Mucosa of descending colon (tissue), 3 donors: ENCODE data around the gene KRABD2.
A peak's percentile ranks its signal among the peaks of the same experiment; 100 is the strongest.
"Not testable (repeated sequence)": the region's sequence is repeated elsewhere in the genome, so short reads cannot be mapped to it uniquely, and the experiment has no call there.

Experiments used
- ATAC-seq: fragments of 200-7000 bp; cut with Tn5 transposase; one replicate; pipeline ENCODE4 v1.9.1; 2020; ENCODE audit warnings: mild to moderate bottlenecking, moderate library complexity
- DNase-seq, 3 donors: peaks; one replicate each; pipeline ENCODE4 v3.0.0-alpha.2; 2020
- H3K36me3 ChIP-seq: fragments of 200-600 bp; one replicate; pipeline ENCODE4 v1.8.0; 2021; ENCODE audit warnings: low read depth, mild to moderate bottlenecking
- H3K4me1 ChIP-seq: fragments of 200-600 bp; one replicate; pipeline ENCODE4 v1.8.0; 2021; ENCODE audit warnings: low read depth, mild to moderate bottlenecking
- H3K4me3 ChIP-seq: fragments of 200-600 bp; one replicate; pipeline ENCODE4 v1.8.0; 2021; ENCODE audit warnings: mild to moderate bottlenecking
- H3K9me3 ChIP-seq: fragments of 200-600 bp; one replicate; pipeline ENCODE4 v1.8.0; 2021; ENCODE audit warnings: mild to moderate bottlenecking
- CTCF ChIP-seq: fragments of 200-600 bp; IDR thresholded peaks from one replicate; pipeline ENCODE4 v1.8.0; 2022; ENCODE audit warnings: antibody characterized with exemption, mild to moderate bottlenecking
- intact Hi-C, 2 donors: fragments of 100-400 bp; cut with DNase I in 1 of 2; cut with micrococcal nuclease in 1 of 2; formaldehyde crosslinking; loops; one replicate each; pipeline versions ENCODE4 v1.11.0 to v1.11.1; 2022; cut with DNase I, micrococcal nuclease
- donor health status: DM: no; HTN: no; CAD: no; lungs with moderate emphysema.
- donor health status: DM: no; HTN: no; CAD: no.
- donor health status: DM: no; HTN: yes; CAD: no.

Gene KRABD2

GRCh38 chr17:8375738-8376259, 705 bp downstream of the KRABD2 start:
- intact Hi-C loops, result no loop called here
- peak in 1 of 3 donors; percentile 41 for DNase-seq
- ATAC-seq, result peak; percentile 48
- H3K36me3 ChIP-seq, result peaks cover 11% of the 10 kb centered on the region
- no peak for TF ChIP-seq CTCF
- no peaks in the 10 kb centered on the region for H3K9me3 ChIP-seq
- peak overlapping the region; percentile 40 for H3K4me3 ChIP-seq
- peaks cover 28% of the 10 kb centered on the region for H3K4me1 ChIP-seq

GRCh38 chr17:8373856-8374255, 2.6 kb downstream of the KRABD2 start:
- ATAC-seq, H3K4me3 ChIP-seq, H3K36me3 ChIP-seq, intact Hi-C loops, DNase-seq, H3K9me3 ChIP-seq: not testable (repeated sequence)
- peaks cover 18% of the 10 kb centered on the region for H3K4me1 ChIP-seq

- no peaks in the 10 kb centered on the region for H3K36me3 ChIP-seq
- H3K9me3 ChIP-seq, result no peaks in the 10 kb centered on the region
- intact Hi-C loops, result no loop called here
- no peak overlapping the region for H3K4me3 ChIP-seq
- no peak for DNase-seq
- H3K4me1 ChIP-seq, result peaks cover 17% of the 10 kb centered on the region
- ATAC-seq, result no peak
- TF ChIP-seq CTCF, result no peak
These were observed 4.1 kb downstream of the KRABD2 start for GRCh38 chr17:8372422-8372821.

- intact Hi-C loops, result no loop called here
- ATAC-seq, result no peak
These were observed 4.7 kb downstream of the KRABD2 start for GRCh38 chr17:8371786-8372185.

GRCh38 chr17:8369944-8370343, 6.6 kb downstream of the KRABD2 start:
- no peak for TF ChIP-seq CTCF
- ATAC-seq (no peak), DNase-seq (no peak)
- Histone ChIP-seq H3K4me3 (no peak overlapping the region), H3K36me3 (no peaks in the 10 kb centered on the region), H3K9me3 (no peaks in the 10 kb centered on the region), H3K4me1 (no peaks in the 10 kb centered on the region)
- intact Hi-C loops, result no loop called here

More at GRCh38 chr17:8371786-8372185, 4.7 kb downstream of the KRABD2 start:
- no peaks in the 10 kb centered on the region for H3K36me3 ChIP-seq
- no peaks in the 10 kb centered on the region for H3K9me3 ChIP-seq
- no peak for TF ChIP-seq CTCF
- no peak overlapping the region for H3K4me3 ChIP-seq
- peaks cover 11% of the 10 kb centered on the region for H3K4me1 ChIP-seq
- no peak for DNase-seq

GRCh38 chr17:8368193-8368592, 8.3 kb downstream of the KRABD2 start:
- no peak overlapping the region for H3K4me3 ChIP-seq
- H3K4me1 ChIP-seq, result no peaks in the 10 kb centered on the region
- no peaks in the 10 kb centered on the region for H3K36me3 ChIP-seq
- intact Hi-C loops, result no loop called here
- TF ChIP-seq CTCF, result no peak
- DNase-seq (no peak), ATAC-seq (no peak)
- no peaks in the 10 kb centered on the region for H3K9me3 ChIP-seq
